ENCODE data around the gene CRELD2. TPM values are rescaled to one million over a fixed set of nuclear protein-coding genes. Genes with fewer than 3 reads are reported as not detected.

CRELD2 gene, protein sequence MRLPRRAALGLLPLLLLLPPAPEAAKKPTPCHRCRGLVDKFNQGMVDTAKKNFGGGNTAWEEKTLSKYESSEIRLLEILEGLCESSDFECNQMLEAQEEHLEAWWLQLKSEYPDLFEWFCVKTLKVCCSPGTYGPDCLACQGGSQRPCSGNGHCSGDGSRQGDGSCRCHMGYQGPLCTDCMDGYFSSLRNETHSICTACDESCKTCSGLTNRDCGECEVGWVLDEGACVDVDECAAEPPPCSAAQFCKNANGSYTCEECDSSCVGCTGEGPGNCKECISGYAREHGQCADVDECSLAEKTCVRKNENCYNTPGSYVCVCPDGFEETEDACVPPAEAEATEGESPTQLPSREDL
- total RNA-seq, result 35.8 TPM

DNA sequence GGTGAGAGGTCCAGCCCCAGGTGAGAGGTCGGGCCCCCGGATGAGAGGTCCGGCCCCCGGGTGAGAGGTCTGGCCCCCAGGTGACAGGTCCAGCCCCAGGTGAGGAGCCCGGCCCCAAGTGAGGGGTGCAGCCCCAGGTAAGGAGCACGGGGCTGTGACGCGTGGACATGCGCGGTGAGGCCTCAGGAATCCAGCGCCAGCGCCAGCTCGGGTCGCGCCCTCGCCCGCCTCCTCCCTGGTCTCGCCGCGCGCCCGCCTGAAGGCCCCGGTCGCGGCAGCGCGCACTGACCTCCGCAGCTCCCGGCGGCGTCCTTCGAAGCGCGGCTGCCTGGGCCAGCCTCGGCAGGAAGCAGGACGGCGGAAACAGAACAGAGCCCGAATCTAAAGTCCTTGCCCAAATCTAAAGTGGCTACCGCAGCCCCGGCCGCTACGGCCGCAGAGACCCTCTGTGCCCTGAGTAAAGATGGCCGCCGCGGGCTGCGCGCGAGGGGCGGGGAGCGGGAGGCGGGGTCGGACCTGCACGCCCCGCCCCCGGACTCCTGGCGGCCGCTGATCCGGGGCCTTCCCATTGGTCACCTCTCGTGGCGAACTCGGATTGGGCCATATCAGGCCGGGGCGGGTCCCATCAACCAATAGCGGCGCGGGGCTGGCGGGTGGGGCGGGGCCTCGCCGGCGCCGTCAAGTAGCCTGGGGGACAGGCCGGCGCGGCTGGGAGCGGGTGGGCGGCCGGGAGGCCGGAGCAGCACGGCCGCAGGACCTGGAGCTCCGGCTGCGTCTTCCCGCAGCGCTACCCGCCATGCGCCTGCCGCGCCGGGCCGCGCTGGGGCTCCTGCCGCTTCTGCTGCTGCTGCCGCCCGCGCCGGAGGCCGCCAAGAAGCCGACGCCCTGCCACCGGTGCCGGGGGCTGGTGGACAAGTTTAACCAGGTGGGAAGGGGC is at the start of gene CRELD2, which contains the start of gene ALG12:
Gene CRELD2, plus strand, starts transcription at position 661 of the 937 bp plus-strand sequence. Its CDS starts 136 bp downstream, at position 797.
Gene ALG12, minus strand, starts transcription at position 465 of the 937 bp plus-strand sequence. CDS start 4,673 bp downstream, outside the sequence.
- intact Hi-C loops (cut with DNase I), result no loop called here
- DNase-seq (ENCODE audit: low spot score) (peak; percentile 98), ATAC-seq (peak; percentile 99)

DNA sequence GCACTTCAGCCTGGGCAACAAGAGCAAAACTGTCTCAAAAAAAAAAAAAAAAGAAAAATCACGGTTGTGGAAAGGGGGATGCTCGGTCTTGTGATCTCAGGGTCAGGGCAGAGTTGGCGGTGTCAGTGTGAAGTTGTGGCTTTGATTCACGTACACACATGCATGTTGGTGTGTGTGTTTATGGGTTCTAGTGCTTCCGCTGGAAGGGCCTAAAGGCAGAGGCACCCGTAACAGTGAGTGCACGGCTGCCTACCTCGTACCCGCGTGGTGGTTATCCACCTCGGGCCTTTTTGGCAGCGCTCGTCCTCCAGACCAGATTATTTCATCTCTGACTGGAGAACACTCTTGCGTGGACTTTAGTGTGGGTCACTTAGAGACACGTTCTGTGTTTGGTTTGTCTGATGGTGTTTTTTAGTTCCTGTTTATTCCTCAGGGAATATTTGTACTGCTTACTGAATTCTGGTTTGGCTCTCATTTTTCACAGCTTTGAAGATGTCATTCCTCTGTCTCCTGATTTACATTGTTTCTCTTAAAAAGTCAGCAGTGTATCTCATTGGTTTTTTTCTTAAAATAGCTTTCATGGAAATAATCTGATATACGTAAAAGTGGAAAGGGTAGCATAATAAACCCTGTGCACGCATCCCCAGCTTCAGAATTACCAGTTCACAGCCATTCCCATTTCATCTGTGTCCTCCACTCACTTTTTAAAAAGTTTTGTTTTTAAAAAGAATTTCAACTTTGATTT is 49.2 kb upstream of the CRELD2 start:
- intact Hi-C loops (cut with DNase I), result no loop called here
- no peak for DNase-seq (ENCODE audit: low spot score)
- ATAC-seq, result no peak

DNA sequence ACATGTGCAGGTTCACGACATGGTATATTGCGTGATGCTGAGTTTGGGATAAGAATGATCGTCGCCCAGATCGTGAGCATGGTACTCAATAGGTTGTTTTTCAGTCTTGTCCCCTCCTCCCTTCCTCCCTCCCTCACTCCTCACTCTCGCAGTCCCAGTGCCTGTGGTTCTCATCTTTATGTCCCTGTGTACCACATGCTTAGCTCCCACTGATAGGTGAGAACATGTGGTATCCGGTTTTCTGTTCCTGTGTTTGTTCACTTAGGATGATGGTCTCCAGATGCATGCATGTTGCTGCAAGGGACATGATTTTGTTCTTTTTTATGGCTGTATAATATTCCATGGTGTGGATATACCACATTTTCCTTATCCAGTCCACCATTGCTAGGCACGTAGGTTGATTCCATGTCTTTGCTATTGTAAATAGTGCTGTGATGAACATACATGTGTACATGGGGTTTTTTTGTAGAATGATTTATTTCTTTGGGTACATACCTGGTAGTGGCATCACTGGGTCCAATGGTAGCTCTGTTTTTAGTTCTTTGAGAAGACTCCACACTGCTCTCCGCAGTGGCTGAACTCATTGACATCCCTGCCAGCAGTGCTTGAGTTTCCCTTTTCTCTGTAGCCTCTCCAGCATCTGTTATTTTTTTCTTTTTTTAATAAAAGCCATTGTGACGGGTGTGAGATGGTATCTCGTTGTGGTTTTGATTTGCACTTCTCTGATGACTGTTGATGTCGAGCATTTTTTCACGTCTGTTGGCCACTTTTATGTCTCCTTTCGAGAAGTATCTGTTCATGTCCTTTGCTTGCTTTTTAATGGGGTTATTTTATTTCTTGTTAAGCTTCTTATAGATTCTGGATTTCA is 48.4 kb upstream of the CRELD2 start:
- ATAC-seq, result no peak
- intact Hi-C loops (cut with DNase I), result no loop called here
- DNase-seq (ENCODE audit: low spot score), result no peak

DNA sequence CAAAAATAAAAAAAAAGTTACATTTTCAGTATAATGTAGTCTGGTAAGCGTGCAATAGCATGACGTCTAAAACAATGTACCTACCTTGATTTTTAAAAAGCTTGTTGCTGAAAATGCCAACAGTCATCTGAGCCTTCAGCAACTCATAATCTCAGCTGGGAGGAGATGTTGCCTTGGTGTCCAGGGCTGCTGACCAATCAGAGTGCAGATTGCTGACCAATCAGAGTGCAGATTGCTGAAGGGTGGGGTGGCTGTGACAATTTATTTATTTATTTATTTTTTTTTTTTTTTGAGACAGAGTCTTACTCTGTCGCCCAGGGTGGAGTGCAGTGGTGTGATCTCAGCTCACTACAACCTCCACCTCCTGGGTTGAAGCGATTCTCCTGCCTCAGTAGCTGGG is 47.0 kb upstream of the CRELD2 start:
- DNase-seq (ENCODE audit: low spot score) (no peak), ATAC-seq (no peak)
- intact Hi-C loops (cut with DNase I), result no loop called here

DNA sequence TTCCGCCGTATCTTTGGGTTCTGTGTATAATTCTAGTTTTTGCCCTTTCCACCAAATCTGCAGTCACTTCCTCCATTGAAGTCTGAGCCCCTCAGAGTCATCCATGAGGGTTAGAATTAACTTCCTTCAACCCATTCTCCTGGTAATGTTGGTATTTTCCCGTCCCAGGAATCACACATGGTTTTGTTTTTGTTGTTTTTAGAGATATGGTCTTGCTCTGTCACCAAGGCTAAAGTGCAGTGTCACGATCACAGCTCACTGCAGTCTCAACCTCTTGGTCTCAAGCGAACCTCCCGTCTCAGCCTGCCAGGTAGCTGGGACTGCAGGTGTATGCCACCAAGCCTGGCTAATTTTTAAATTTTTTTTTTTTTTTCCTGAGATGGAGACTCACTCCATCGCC is 46.1 kb upstream of the CRELD2 start:
- ATAC-seq (no peak), DNase-seq (ENCODE audit: low spot score) (no peak)
- intact Hi-C loops (cut with DNase I), result no loop called here

DNA sequence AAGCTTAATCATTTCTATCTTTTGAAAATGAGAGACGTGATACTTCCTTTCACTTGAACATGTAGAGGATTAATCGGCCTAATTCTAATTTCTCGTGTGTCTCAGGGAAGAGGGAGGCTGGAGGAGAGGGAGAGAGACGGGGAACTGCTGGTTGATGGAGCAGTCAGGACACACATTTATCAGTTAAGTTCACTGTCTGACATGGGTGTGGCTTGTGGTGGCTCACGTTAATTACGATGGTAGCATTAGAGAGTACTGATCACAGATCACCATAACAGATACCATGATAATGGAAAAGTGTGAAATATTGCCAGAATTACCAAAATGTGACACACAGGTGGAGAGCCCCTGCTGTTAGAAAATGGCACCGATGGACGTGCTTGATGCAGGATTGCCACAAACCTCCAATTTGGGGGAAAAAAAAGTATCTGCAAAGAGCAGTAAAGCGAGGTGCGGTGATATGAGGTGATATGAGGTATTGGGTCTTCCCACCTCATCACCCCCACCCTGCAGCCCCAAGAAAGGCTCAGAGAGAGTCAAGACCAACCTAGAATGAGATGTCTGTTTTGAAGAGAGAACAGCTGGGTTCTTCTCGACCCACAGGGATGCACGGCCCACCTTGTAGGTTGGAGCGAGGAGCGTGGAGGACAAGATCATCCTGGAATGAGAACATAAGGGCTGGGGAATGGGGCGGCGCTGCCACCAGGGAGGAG is 45.0 kb upstream of the CRELD2 start:
- intact Hi-C loops (cut with DNase I), result no loop called here
- ATAC-seq (no peak), DNase-seq (ENCODE audit: low spot score) (no peak)

DNA sequence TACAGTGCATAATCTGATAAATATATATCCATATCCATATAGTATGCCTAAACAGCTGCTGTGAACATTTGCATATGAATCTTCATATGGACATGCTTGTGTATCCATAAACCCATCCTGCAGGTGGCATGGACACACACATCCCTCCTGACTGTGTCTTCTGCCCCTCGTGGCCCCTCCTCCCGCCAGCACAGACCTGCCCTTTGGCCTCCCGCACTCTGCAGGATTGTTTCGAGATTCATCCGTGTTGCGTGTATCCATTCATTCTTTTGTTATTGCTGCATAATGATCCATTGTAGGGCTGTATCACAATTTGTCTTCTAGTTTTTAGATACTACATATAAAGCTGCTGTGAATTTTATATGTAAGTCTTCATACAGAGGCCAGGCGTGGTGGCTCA is 40.8 kb upstream of the CRELD2 start:
- ATAC-seq (no peak), DNase-seq (ENCODE audit: low spot score) (no peak)
- intact Hi-C loops (cut with DNase I), result no loop called here

DNA sequence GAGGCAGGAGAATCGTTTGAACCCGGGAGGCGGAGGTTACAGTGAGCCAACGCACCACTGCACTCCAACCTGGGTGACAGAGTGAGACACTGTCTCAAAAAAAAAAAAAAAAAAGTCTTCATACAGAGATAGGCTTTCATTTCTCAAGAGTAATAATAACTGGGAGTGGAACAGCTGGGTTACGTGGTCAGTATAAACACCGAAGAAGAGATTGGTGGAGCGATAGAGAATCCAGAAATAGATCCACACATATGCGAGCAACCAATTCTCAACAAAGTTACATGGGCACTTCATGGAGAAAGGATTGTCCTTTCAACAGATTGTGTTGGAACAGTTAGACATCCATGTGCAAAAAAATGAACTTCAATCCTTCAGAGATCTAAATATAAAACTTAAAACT is 40.2 kb upstream of the CRELD2 start:
- intact Hi-C loops (cut with DNase I), result no loop called here
- DNase-seq (ENCODE audit: low spot score) (no peak), ATAC-seq (no peak)

DNA sequence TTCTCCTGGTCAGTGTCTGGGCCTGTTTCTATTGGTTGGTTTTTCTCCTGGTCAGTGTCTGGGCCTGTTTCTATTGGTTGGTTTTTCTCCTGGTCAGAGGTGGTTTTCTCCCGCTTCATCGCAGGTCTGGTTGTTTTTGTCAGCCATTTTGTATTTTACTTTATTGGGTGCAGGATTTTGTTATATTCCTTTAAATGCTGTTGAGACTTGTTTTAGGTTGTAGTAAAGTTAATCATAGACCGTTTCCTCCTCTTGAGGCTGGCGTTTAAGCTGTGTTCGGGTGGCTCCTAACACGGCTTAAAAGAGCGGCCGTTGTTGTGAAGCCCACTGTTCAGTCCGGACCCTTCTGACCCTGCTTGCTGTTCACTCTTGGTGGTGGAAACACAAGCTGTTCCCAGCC is 38.6 kb upstream of the CRELD2 start:
- no peak for ATAC-seq
- no peak for DNase-seq (ENCODE audit: low spot score)
- intact Hi-C loops (cut with DNase I), result no loop called here

DNA sequence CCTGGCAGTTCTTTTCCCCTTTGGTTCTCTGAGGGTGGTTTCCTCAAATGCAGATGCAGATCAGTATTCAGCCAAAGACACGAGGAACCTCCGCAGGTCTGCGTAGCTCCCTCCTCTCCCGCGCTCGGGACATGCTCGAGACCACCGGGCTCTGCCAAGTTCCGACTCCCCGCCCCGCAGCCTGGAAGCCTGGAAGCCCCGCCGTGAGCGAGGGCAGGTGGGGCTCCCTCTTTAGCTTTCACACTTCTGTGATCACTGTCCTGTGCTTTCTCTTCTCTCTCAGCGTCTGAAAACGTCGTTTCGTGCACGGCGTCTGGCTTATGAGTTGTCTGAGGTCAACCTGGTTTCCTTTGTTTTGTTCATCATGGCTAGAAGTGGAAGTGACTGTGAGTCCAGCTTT is 38.2 kb upstream of the CRELD2 start:
- no peak for ATAC-seq
- no peak for DNase-seq (ENCODE audit: low spot score)

DNA sequence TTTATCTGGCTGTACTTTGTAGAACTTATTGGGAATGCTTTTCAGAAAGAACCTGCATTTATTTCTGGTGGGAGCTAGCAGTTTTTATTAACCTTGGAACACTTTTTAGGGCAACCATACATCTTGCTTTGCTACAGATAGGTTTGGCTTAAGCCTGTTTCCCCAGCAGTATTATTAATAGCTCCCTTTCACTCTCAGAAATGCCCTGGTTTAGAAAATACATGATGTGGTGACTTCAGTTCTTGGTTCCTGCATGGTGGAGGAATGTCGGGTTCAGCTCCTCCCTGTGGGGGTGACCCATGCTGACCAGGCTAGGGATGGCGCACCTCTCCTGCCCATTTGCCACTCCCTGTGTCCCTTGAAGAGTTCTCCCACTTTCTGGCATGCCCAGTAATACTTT is 36.6 kb upstream of the CRELD2 start:
- intact Hi-C loops (cut with DNase I), result no loop called here
- ATAC-seq, result no peak
- no peak for DNase-seq (ENCODE audit: low spot score)

More for the DNA sequence above, 38.2 kb upstream of the CRELD2 start:
- intact Hi-C loops (cut with DNase I), result no loop called here

DNA sequence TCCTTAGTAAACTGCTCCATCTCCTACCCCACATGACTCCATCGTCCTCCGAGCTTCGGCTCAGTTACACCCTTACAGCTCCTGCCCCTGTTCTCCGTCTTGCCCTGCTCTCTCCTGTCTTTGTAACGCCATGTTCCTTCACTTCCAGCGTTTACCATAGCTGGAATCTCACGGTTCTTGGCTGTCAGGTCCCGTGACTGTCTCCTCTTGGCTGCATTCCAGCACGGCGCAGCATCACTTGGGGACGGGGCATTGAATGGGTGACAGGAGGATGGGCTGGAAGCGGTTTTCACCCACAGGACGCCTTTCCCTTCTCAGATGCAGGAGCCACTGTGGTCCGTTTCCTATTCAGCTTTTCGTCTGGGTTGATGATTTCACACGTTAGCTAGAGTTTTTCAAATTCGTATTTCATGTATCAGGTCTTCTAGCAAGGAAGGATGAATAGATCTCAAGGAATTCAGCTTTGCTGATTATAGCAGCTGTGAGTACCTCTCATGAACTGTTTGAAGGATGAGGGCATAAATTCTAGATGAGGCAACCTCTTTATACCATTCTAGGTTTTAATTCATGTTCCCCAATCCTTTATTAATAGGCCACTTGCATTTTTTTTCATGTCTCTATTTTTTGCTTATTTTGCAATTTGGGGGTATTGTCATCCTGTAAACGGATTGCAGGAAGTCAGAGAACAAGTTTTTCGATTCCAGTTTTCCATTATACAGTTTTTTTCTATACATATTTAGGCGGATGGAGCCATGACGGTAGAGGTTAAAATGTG is 35.7 kb upstream of the CRELD2 start:
- intact Hi-C loops (cut with DNase I), result no loop called here
- no peak for ATAC-seq

DNA sequence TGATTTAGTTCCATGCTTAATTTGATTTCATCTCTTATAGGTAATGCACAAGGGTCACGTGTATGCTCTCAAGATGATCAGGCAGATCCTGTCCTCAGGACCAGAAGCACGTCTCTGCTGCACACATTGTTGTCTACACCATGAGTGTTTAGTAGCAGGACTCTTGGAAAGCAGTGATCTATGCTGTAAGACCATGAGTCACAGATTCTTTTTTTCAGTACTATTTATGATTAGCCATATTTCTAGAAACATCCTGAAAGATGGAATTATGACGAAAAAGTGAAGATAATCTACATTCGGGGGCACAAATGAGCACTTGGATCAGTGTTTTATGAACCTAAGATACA is 35.2 kb upstream of the CRELD2 start:
- no peak for DNase-seq (ENCODE audit: low spot score)
- ATAC-seq, result no peak
- intact Hi-C loops (cut with DNase I), result no loop called here

More for the DNA sequence above, 35.7 kb upstream of the CRELD2 start:
- DNase-seq (ENCODE audit: low spot score), result no peak

DNA sequence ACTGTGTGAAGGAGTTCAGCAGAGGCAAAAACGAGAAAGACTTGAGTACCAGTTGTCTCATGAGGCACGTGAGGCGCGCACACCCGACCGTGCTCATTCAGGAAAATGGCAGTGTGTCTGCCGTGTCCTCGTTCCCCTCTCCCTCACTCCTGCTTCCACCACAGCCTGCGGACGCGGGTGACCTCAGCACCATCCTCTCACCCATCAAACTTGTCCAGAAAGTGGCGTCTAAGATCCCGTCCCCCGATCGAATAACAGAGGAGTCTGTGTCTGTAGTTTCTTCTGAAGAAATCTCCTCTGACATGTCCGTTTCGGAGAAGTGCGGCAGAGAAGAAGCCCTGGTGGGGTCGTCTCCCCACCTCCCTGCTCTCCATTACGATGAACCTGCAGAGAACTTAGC is 34.4 kb upstream of the CRELD2 start:
- intact Hi-C loops (cut with DNase I), result no loop called here
- ATAC-seq (no peak), DNase-seq (ENCODE audit: low spot score) (no peak)

DNA sequence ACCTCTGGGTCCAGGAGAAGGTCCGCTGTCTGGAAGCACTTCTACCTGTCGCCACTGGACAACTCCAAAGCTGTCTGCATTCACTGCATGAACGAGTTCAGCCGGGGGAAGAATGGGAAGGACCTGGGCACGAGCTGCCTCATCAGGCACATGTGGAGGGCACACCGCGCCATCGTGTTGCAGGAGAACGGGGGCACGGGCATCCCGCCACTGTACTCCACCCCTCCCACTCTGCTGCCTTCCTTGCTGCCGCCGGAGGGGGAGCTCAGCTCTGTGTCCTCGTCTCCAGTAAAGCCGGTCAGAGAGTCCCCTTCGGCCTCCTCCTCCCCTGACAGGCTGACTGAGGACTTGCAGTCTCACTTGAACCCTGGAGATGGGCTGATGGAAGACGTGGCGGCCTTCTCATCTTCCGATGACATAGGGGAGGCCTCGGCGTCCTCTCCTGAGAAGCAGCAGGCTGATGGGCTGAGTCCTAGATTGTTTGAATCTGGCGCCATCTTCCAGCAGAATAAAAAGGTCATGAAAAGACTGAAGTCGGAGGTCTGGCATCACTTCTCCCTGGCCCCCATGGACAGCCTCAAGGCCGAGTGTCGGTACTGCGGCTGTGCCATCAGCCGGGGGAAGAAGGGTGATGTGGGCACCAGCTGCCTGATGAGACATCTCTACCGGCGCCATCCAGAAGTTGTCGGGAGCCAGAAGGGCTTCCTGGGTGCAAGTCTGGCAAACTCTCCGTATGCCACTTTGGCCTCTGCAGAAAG is 33.8 kb upstream of the CRELD2 start:
- ATAC-seq (no peak), DNase-seq (ENCODE audit: low spot score) (no peak)
- intact Hi-C loops (cut with DNase I), result no loop called here

DNA sequence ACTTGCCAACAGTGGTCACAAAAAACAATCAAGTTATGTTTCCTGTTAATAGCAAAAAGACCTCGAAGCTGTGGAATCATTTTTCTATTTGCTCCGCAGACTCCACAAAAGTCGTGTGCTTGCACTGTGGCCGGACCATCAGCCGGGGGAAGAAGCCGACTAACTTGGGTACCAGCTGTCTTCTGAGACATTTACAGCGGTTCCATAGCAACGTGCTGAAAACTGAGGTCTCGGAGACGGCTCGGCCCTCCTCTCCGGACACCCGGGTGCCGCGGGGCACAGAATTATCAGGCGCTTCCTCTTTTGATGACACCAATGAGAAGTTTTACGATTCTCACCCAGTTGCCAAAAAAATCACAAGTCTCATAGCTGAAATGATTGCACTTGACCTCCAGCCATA is 33.2 kb upstream of the CRELD2 start:
- intact Hi-C loops (cut with DNase I), result no loop called here
- ATAC-seq (no peak), DNase-seq (ENCODE audit: low spot score) (no peak)

DNA sequence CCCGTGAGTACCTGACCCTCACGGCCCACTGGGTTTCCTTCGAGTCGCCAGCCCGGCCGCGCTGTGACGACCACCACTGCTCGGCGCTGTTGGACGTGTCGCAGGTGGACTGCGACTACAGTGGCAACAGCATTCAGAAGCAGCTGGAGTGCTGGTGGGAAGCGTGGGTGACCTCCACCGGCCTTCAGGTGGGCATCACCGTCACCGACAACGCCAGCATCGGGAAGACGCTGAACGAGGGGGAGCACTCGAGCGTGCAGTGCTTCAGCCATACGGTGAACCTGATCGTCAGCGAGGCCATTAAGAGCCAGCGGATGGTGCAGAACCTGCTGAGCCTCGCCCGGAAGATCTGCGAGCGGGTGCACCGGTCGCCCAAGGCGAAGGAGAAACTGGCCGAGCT is 32.6 kb upstream of the CRELD2 start:
- DNase-seq (ENCODE audit: low spot score) (no peak), ATAC-seq (no peak)
- intact Hi-C loops (cut with DNase I), result no loop called here

Measured in sciatic nerve (tissue), 2 donors.